GM10248 (cell line): ENCODE data around the gene PRKN.

Source experiments
- CTCF ChIA-PET: fragments of 300-600 bp; sonication (Branson Sonifier 250); formaldehyde crosslinking; extraction: SDS; loops from one replicate; lab custom pipeline; 2021; ENCODE audit warnings: antibody characterized with exemption; lab: Yijun Ruan, JAX
- POLR2A ChIA-PET: fragments of 350-650 bp; sonication (Branson Sonifier 250); formaldehyde crosslinking; extraction: SDS; loops from one replicate; lab custom pipeline; 2020; ENCODE audit warnings: antibody characterized with exemption; lab: Yijun Ruan, JAX
- DNase-seq: peaks from one replicate; pipeline ENCODE4 v3.0.0; 2012; ENCODE audit errors: extremely low spot score
- CTCF ChIP-seq: IDR thresholded peaks from 2 replicates; pipeline ENCODE4 v1.5.1; 2012; ENCODE audit warnings: mild to moderate bottlenecking, low read depth; ENCODE audit errors: extremely low read depth, missing control alignments, control extremely low read depth

Gene PRKN

DNA sequence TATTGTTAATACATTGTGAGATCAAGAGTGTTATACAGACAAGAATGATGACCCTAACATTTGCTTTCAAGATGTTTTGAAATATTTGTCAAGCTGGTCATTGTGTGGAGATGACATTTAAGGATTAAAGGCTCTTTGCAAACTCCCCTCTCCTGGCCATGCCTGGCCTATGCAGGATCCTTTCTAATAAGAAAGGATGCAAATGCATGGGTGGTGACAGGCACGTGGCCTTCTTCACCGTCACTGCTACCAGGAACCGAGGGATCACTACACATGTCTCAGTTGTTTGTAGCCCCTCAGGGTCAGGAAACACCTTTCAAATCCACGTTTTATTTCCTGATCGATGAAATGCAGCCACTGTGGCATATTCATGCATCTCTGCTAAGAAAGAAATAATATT is 419.7 kb downstream of the PRKN start:
- TF ChIP-seq CTCF: no peak
- ChIA-PET CTCF (interaction anchor here (0.9 kb wide), 1 partner anchor 13 kb away, joined by 3 read pairs; no protein-coding TSS in a partner anchor), POLR2A (no interaction called here)
- no peak for DNase-seq

DNA sequence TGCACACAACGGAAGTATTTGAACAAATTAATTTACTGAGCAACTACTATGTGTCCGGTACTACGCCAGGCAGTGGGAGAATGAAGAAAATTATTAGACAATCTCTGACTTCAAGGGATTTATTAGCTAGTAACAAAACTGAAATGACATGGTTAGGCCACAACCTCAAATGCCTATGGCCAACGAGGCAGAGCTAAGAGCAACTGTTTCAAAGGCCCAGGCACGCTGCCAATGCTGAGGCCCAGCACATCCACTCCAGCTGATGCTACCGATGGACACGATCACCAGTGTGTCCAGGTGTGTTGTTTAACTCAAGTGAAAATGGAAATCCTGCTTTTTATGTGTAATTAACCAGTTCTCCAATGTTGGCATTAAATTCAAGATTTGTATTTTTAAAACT is 420.9 kb downstream of the PRKN start:
- no peak for TF ChIP-seq CTCF
- ChIA-PET CTCF (no interaction called here), POLR2A (no interaction called here)
- DNase-seq: no peak

DNA sequence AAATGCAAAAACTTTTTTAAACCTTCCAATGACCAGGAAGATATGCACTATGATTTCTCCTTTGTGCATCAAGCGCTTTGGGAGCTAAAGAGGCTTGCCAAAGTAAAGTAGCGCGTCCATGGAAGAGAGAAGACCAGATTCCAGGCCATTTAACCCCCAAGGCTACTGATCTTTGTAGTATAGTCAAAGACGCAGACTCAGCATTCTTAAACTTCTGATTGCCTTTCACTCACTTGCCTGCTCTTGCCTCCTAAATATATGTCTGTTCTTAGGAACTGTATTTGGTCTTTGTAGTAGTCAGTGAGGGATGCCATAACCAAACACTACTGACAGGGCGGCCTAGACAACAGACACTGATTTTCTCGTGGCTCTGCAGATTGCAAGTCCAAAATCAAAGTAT is 426.4 kb downstream of the PRKN start:
- DNase-seq: no peak
- CTCF ChIA-PET: no interaction called here
- no peak for TF ChIP-seq CTCF
- POLR2A ChIA-PET: no interaction called here

DNA sequence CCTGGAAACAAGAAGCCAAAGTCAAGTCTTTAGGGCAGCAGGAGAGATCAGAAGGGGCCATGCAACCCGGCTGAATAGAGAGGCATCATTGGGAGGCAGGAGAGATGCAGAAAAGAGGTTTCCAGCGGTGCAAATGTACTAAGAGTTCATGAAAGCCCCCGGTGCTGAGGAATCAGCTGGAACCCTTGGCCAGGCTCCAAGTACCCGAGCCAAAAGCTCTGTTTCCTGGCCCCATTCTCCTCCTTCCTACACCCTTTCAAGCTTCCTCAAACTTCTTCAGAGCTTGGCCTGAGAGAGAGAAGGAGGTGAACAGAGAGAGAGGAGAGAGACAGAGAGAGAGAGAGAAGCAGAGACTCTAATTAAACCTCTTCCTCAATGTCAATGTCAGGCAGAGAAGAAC is 433.5 kb downstream of the PRKN start:
- no peak for DNase-seq
- POLR2A ChIA-PET: no interaction called here
- CTCF ChIA-PET: no interaction called here
- no peak for TF ChIP-seq CTCF

DNA sequence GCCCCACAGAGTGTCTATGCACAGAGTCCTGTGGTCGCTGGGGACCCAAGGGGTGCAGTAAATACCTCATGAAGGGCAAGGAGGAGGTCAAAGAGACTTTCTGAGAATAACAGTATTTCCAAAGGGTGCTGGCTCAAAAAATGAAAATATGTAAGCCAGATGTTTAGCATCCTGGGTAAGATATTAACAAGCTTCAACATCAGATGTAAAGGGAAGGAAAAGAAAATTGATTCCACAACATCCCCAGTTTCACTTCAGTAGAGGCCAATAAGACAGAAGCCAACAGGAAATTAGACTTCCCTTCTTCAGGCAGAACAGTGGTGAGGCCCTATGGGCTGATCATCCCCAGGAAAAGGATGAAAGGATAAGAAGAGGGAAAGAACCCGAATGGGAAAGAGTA is 434.7 kb downstream of the PRKN start:
- CTCF ChIA-PET: no interaction called here
- TF ChIP-seq CTCF: no peak
- no peak for DNase-seq
- POLR2A ChIA-PET: no interaction called here

- ChIA-PET CTCF (no interaction called here), POLR2A (no interaction called here)
Observed at GRCh38 chr6:162290846-162291465, 436.6 kb downstream of the PRKN start.

More at GRCh38 chr6:162290846-162291465, 436.6 kb downstream of the PRKN start:
- DNase-seq: no peak
- TF ChIP-seq CTCF: no peak
